H1 (cell line): ENCODE results near the gene GOLGA1. TPM values are rescaled to one million over a fixed set of nuclear protein-coding genes. Genes with fewer than 3 reads are reported as not detected.

Experiments used
- CTCF ChIA-PET: fragments of 300-600 bp; sonication (Branson Sonifier 250); formaldehyde crosslinking; loops from one replicate; lab custom pipeline; 2021; ENCODE audit not compliant: partially characterized antibody; lab: Charles Lee
- POLR2A ChIA-PET: fragments of 300-600 bp; sonication (Branson Sonifier 250); formaldehyde crosslinking; loops from one replicate; lab custom pipeline; 2021; ENCODE audit warnings: inconsistent platforms; ENCODE audit not compliant: partially characterized antibody; lab: Charles Lee
- DNase-seq, 2 experiments: peaks; one replicate each; pipeline versions ENCODE4 v3.0.0 to v3.0.0-alpha.2; 2010 to 2022; ENCODE audit warnings: low spot score in 2 of 2, low read depth in 1 of 2, mixed read lengths in 1 of 2
- FAIRE-seq: peaks from 2 replicates; lab custom pipeline; 2011; peaks lifted over from hg19 to GRCh38; lab: Jason Lieb, UNC
- H2AFZ ChIP-seq: 2 replicates; pipeline ENCODE4 v1.8.1; 2012; ENCODE audit warnings: low read length, inconsistent platforms
- H2AK5ac ChIP-seq: 2 replicates; pipeline ENCODE4 v1.6.1; 2013; ENCODE audit warnings: low read depth, low read length
- H2BK120ac ChIP-seq: replicated peaks from 2 replicates; pipeline ENCODE3; 2013; ENCODE audit warnings: low read depth, low read length, inconsistent platforms
- H2BK12ac ChIP-seq: 2 replicates; pipeline ENCODE4 v1.6.1; 2013; ENCODE audit warnings: low read depth, low read length
- H2BK15ac ChIP-seq: 2 replicates; pipeline ENCODE4 v1.6.1; 2013; ENCODE audit warnings: low read length
- H2BK20ac ChIP-seq: 2 replicates; pipeline ENCODE4 v1.6.1; 2013; ENCODE audit warnings: low read length
- H2BK5ac ChIP-seq: 2 replicates; pipeline ENCODE4 v1.6.1; 2013; ENCODE audit warnings: low read depth, low read length
- H3K14ac ChIP-seq: 2 replicates; pipeline ENCODE4 v1.6.1; 2013; ENCODE audit warnings: inconsistent platforms; ENCODE audit not compliant: insufficient read length
- H3K18ac ChIP-seq: 2 replicates; pipeline ENCODE4 v1.6.1; 2013; ENCODE audit warnings: low read length; ENCODE audit errors: extremely low read depth
- H3K23ac ChIP-seq: 2 replicates; pipeline ENCODE4 v1.6.1; 2013; ENCODE audit warnings: inconsistent platforms; ENCODE audit not compliant: insufficient read length
- H3K23me2 ChIP-seq: 2 replicates; pipeline ENCODE4 v1.6.1; 2013; ENCODE audit warnings: low read depth, low read length
- H3K27ac ChIP-seq: 2 replicates; pipeline ENCODE4 v1.6.1; 2011; ENCODE audit warnings: low read depth, low read length, inconsistent platforms
- H3K27me3 ChIP-seq, 4 experiments: replicated peaks in 1 of 4; 1 replicate in 1 of 4; 2 replicates in 3 of 4; pipeline versions ENCODE4 v1.6.1 to v1.8.1; 2011 to 2013; ENCODE audit warnings: low read length in 3 of 4, mild to moderate bottlenecking in 3 of 4, inconsistent platforms in 2 of 4, mixed read lengths in 2 of 4, moderate library complexity in 1 of 4; ENCODE audit not compliant: control insufficient read depth in 3 of 4, insufficient read depth in 3 of 4; ENCODE audit errors: extremely low read depth in 1 of 4
- H3K36me3 ChIP-seq, 4 experiments: 2 replicates each; pipeline versions ENCODE4 v1.6.1 to v1.8.1; 2011 to 2013; ENCODE audit warnings: mild to moderate bottlenecking in 4 of 4, low read length in 3 of 4, moderate library complexity in 2 of 4, control low read depth in 1 of 4, inconsistent platforms in 1 of 4; ENCODE audit not compliant: insufficient read depth in 4 of 4, control insufficient read depth in 2 of 4
- H3K4ac ChIP-seq: replicated peaks from 2 replicates; pipeline ENCODE3; 2013; ENCODE audit warnings: low read length, low read depth, mixed read lengths, inconsistent platforms; ENCODE audit not compliant: insufficient read length
- H3K4me1 ChIP-seq, 4 experiments: replicated peaks in 1 of 4; 1 replicate in 1 of 4; 2 replicates in 3 of 4; pipeline versions ENCODE4 v1.6.1 to v1.8.1; 2011 to 2013; ENCODE audit warnings: low read length in 3 of 4, inconsistent platforms in 2 of 4, mixed read lengths in 1 of 4; ENCODE audit not compliant: insufficient read depth in 4 of 4, control insufficient read depth in 3 of 4
- H3K4me2 ChIP-seq, 2 experiments: 2 replicates each; pipeline versions ENCODE4 v1.6.1 to v1.8.1; 2011 to 2013; ENCODE audit warnings: low read depth in 2 of 2, low read length in 2 of 2, control low read depth in 1 of 2, inconsistent platforms in 1 of 2, mild to moderate bottlenecking in 1 of 2; ENCODE audit not compliant: insufficient read depth in 1 of 2
- H3K4me3 ChIP-seq, 4 experiments: fragments of 200-600, 300-600 bp in 1 of 4; sonication (generic), shearing (Covaris generic), sonication (Bioruptor Twin) in 1 of 4; 2 replicates each; pipeline versions ENCODE4 v1.5.1 to v1.8.1; 2011 to 2016; ENCODE audit warnings: low read length in 4 of 4, low read depth in 3 of 4, control low read depth in 2 of 4, inconsistent platforms in 2 of 4, mild to moderate bottlenecking in 2 of 4, mixed read lengths in 1 of 4, moderate library complexity in 1 of 4; ENCODE audit not compliant: insufficient read depth in 2 of 4; ENCODE audit errors: extremely low read depth in 1 of 4
- H3K56ac ChIP-seq: replicated peaks from 2 replicates; pipeline ENCODE3; 2013; ENCODE audit warnings: low read depth, mild to moderate bottlenecking, mixed read lengths, low read length, inconsistent platforms; ENCODE audit not compliant: insufficient read length
- H3K79me1 ChIP-seq: 2 replicates; pipeline ENCODE4 v1.6.1; 2013; ENCODE audit warnings: low read depth, low read length, control low read depth
- H3K79me2 ChIP-seq, 2 experiments: 2 replicates each; pipeline versions ENCODE4 v1.6.1 to v1.8.1; 2012 to 2013; ENCODE audit warnings: low read length in 2 of 2, mild to moderate bottlenecking in 2 of 2, inconsistent platforms in 1 of 2; ENCODE audit not compliant: insufficient read depth in 2 of 2, control insufficient read depth in 1 of 2
- H3K9ac ChIP-seq, 4 experiments: replicated peaks in 1 of 4; 1 replicate in 1 of 4; 2 replicates in 3 of 4; pipeline versions ENCODE4 v1.6.1 to v1.8.1; 2011 to 2013; ENCODE audit warnings: low read depth in 3 of 4, low read length in 3 of 4, control low read depth in 2 of 4, mild to moderate bottlenecking in 2 of 4, moderate library complexity in 2 of 4, inconsistent platforms in 1 of 4; ENCODE audit errors: extremely low read depth in 1 of 4
- H3K9me3 ChIP-seq, 2 experiments: 2 replicates each; pipeline versions ENCODE4 v1.6.1 to v1.8.1; 2012 to 2013; ENCODE audit warnings: mild to moderate bottlenecking in 2 of 2, moderate library complexity in 2 of 2, control low read depth in 1 of 2, inconsistent platforms in 1 of 2, low read depth in 1 of 2, low read length in 1 of 2, mixed read lengths in 1 of 2; ENCODE audit not compliant: insufficient read depth in 2 of 2
- H4K20me1 ChIP-seq, 2 experiments: replicated peaks in 1 of 2; 2 replicates each; pipeline versions ENCODE3 to v1.8.1; 2011 to 2013; ENCODE audit warnings: inconsistent platforms in 2 of 2, low read length in 2 of 2, mild to moderate bottlenecking in 1 of 2; ENCODE audit not compliant: insufficient read depth in 2 of 2, control insufficient read depth in 1 of 2
- H4K5ac ChIP-seq: 2 replicates; pipeline ENCODE4 v1.6.1; 2013; ENCODE audit warnings: low read length, low read depth, mixed read lengths, inconsistent platforms; ENCODE audit not compliant: insufficient read length
- H4K8ac ChIP-seq: 2 replicates; pipeline ENCODE4 v1.8.0; 2013; ENCODE audit warnings: mild to moderate bottlenecking, moderate library complexity, low read length, inconsistent platforms; ENCODE audit not compliant: insufficient read depth; ENCODE audit errors: extremely low read depth
- H4K91ac ChIP-seq: replicated peaks from 2 replicates; pipeline ENCODE3; 2013; ENCODE audit warnings: low read length, mixed read lengths, inconsistent platforms; ENCODE audit not compliant: insufficient read length
- BACH1 ChIP-seq: IDR thresholded peaks from 2 replicates; pipeline ENCODE4 v1.6.1; 2012; ENCODE audit warnings: low read length, improper control_type of control experiment
- BCL11A ChIP-seq, 2 experiments: IDR thresholded peaks; one replicate each; pipeline ENCODE4 v1.6.1; 2011; ENCODE audit warnings: low read depth in 2 of 2, low read length in 2 of 2, mild to moderate bottlenecking in 2 of 2
- EGR1 ChIP-seq: IDR thresholded peaks from 2 replicates; pipeline ENCODE4 v1.6.1; 2011; ENCODE audit warnings: low read depth, low read length, borderline replicate concordance
- POLR2AphosphoS5 ChIP-seq: IDR thresholded peaks from 2 replicates; pipeline ENCODE4 v1.6.1; 2011; ENCODE audit warnings: low read depth, low read length
- RAD21 ChIP-seq, 2 experiments: IDR thresholded peaks in 1 of 2; conservative IDR thresholded peaks in 1 of 2; 2 replicates each; pipeline ENCODE4 v1.6.1; 2011; ENCODE audit warnings: low read depth in 2 of 2, low read length in 2 of 2, improper control_type of control experiment in 1 of 2, inconsistent platforms in 1 of 2, mild to moderate bottlenecking in 1 of 2, moderate library complexity in 1 of 2
- RFX5 ChIP-seq: IDR thresholded peaks from 2 replicates; pipeline ENCODE4 v1.6.1; 2011; ENCODE audit warnings: low read depth, low read length, improper control_type of control experiment, borderline replicate concordance
- RXRA ChIP-seq: IDR thresholded peaks from 2 replicates; pipeline ENCODE4 v1.6.1; 2011; ENCODE audit warnings: low read depth, mild to moderate bottlenecking, low read length, moderate library complexity; ENCODE audit not compliant: insufficient read depth
- TBP ChIP-seq: IDR thresholded peaks from 2 replicates; pipeline ENCODE4 v1.6.1; 2011; ENCODE audit warnings: low read depth, low read length, improper control_type of control experiment
- USF2 ChIP-seq: IDR thresholded peaks from 2 replicates; pipeline ENCODE4 v1.6.1; 2011; ENCODE audit warnings: low read length, improper control_type of control experiment
- WGBS, 2 experiments: shearing (Covaris generic) in 1 of 2; methylation state at CpG; one replicate each; pipeline versions ENCODE4 v1.1.6 to v1.1.7; 2013 to 2015; ENCODE audit warnings: low lambda C conversion rate in 2 of 2, mixed read lengths in 2 of 2, inconsistent platforms in 1 of 2, low coverage in 1 of 2, missing lambda C conversion rate in 1 of 2; ENCODE audit not compliant: insufficient replicate concordance in 2 of 2, insufficient coverage in 1 of 2, insufficient read length in 1 of 2; ENCODE audit errors: extremely low coverage in 1 of 2, missing lambda C conversion rate in 1 of 2; 5-methylcytosine and 5-hydroxymethylcytosine counted together
- polyA plus RNA-seq, 7 experiments: library from polyadenylated mRNA; depleted of rRNA in 3 of 7; stranded (reverse) in 5 of 7; unstranded in 2 of 7; fragments of >200 nt in 5 of 7; fragments of 200-250 nt in 2 of 7; gene quantifications; 1 replicate in 5 of 7; 2 replicates in 1 of 7; 4 replicates in 1 of 7; pipeline versions ENCODE4 v1.2.1 to v1.2.3, GENCODE V29; 2011 to 2013; ENCODE audit warnings: missing spikeins in 2 of 7, mixed read lengths in 2 of 7
- total RNA-seq: library from RNA; stranded (reverse); fragmentation: NEBNext Ultra II Directional; extraction: Animal tissue kit (Norgen Biotek cat#: 25700); gene quantifications from 2 replicates; pipeline ENCODE4 v1.2.1, GENCODE V29; 2021

The GOLGA1 gene
- total and polyA plus RNA-seq, 2 of the 8 experiments (the other 6 are each of a cell fraction or from before 2014, with no cell fraction given): 4.8 to 6.5 TPM

DNA sequence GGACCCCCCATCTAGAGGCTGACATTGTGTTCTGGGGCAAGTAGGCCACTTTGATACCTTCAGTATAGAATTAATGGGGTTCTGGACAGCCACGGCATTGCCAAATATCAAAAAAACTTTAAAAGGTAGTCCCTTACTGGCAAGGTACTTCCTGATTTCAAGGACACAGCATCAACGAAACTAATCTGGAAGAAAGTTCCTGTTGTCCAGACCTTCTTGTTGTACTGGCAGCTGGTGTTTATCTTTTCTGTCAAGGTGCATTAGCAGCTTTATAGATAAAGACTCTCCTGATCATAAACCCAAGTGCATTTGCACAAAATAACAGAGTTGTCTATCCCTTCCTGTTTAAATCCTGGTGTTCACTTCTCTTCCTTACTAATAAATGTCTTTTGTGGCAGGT is 23.7 kb upstream of the GOLGA1 start:
- Histone ChIP-seq H3K14ac (no peak overlapping the region), H3K27ac (no peak overlapping the region), H3K79me1 (no peaks in the 10 kb centered on the region), H3K56ac (no peak overlapping the region), H2BK15ac (no peak overlapping the region), H2BK20ac (no peak overlapping the region), H3K4me1 (no peaks in the 10 kb centered on the region), H3K79me2 (no peaks in the 10 kb centered on the region), H2AK5ac (no peak overlapping the region), H3K23me2 (no peaks in the 10 kb centered on the region), H3K27me3 (no peaks in the 10 kb centered on the region), H4K91ac (no peak overlapping the region), H3K23ac (no peak overlapping the region), H3K36me3 (peaks cover 0 to 2% (median 0%) of the 10 kb centered on the region in 4 experiments; a peak in 3 of 8 replicates), H4K5ac (no peak overlapping the region), H3K9ac (no peak overlapping the region), H2BK120ac (no peak overlapping the region), H3K4me2 (no peak overlapping the region), H2AFZ (no peak overlapping the region), H3K9me3 (no peaks in the 10 kb centered on the region), H3K18ac (no peak overlapping the region), H3K4ac (no peak overlapping the region), H2BK5ac (no peak overlapping the region), H4K8ac (no peak overlapping the region), H3K4me3 (no peak overlapping the region), H4K20me1 (peaks cover 0 to 4% of the 10 kb centered on the region in 2 experiments), H2BK12ac (no peak overlapping the region)
- FAIRE-seq: no peak
- no peak for DNase-seq
- no peak for TF ChIP-seq RXRA
- no peak for TF ChIP-seq TBP
- TF ChIP-seq RAD21 (IDR thresholded peaks at IDR 0.05 in 1 of 2, conservative IDR thresholded peaks at IDR 0.05 in 1 of 2; ENCODE audit: low read depth in 2 of 2, low read length in 2 of 2): no peak
- TF ChIP-seq USF2: no peak
- TF ChIP-seq POLR2AphosphoS5: no peak
- no peak for TF ChIP-seq BCL11A (IDR thresholded peaks at IDR 0.05; ENCODE audit: low read depth in 2 of 2, low read length in 2 of 2)
- no peak for TF ChIP-seq EGR1
- TF ChIP-seq BACH1: no peak
- no peak for TF ChIP-seq RFX5
- 91% methylated on average over 2 of the region's 2 CpGs; no CpG with 5 or more reads in 1 of the 2 experiments for WGBS, 2 experiments
- CTCF ChIA-PET: interaction anchor here (0.7 kb wide), 1 partner anchor 368 kb away, joined by 3 read pairs; no protein-coding TSS in a partner anchor
- POLR2A ChIA-PET: interaction anchor here (0.6 to 1.0 kb wide), 2 partner anchors 9 to 19 kb away, joined by 3 to 5 read pairs; no protein-coding TSS in a partner anchor
